ENCODE measurements around the gene TMEM237.

GRCh38 chr2:201575971-201576370 lies 67.3 kb downstream of the TMEM237 start:
- TF ChIP-seq CTCF (IDR thresholded peaks at IDR 0.05; ENCODE audit: low read length), result no peak
- TF ChIP-seq EZH2 (IDR thresholded peaks at IDR 0.05; ENCODE audit: borderline replicate concordance, low read length), result no peak

Data from OCI-LY1 (cell line).